Activated CD4-positive, alpha-beta T cell treated with anti-CD3 and anti-CD28 coated beads for 4 hours (primary cell): ENCODE data around the gene KRTAP12-4.

Source experiments
- DNase-seq, 2 donors: peaks; one replicate each; pipeline ENCODE4 v3.0.0-alpha.2; 2020

The KRTAP12-4 gene

GRCh38 chr21:44606495-44606894 is 48.0 kb downstream of the KRTAP12-4 start:
- DNase-seq, result no peak
